ENCODE results near the gene TSR3. TPM values are rescaled to one million over a fixed set of nuclear protein-coding genes. Genes with fewer than 3 reads are reported as not detected.

The TSR3 gene
- total RNA-seq, 1 experiment from 2014 or later: 58.8 TPM

- no peak overlapping the region for H3K27ac ChIP-seq (ENCODE audit: insufficient read length, low read depth, low read length)
- WGBS (ENCODE audit: extremely low coverage, insufficient read length, low lambda C conversion rate): no CpG with 5 or more reads among the region's 15 CpGs
- no peak overlapping the region for H3K14ac ChIP-seq (ENCODE audit: insufficient read depth, low read length)
- H3K27me3 ChIP-seq (ENCODE audit: insufficient read depth, low read length): no peaks in the 10 kb centered on the region
- Mint-ChIP-seq H3K36me3 (ENCODE audit: insufficient read depth in 1 of 3, low read depth in 3 of 3) (peaks cover 2 to 8% (median 5%) of the 10 kb centered on the region in 3 experiments; a peak in 5 of 7 replicates), H3K4me3 (no peak overlapping the region), H3K27me3 (ENCODE audit: low read depth) (no peaks in the 10 kb centered on the region), H3K4me1 (peaks cover 4 to 9% of the 10 kb centered on the region in 2 experiments), H3K9me3 (no peaks in the 10 kb centered on the region; a peak in 1 of 5 replicates), H3K27ac (no peak overlapping the region)
- no peak overlapping the region for H2BK20ac ChIP-seq (ENCODE audit: low read depth, low read length, poor library complexity, severe bottlenecking)
- no peak overlapping the region for H4K91ac ChIP-seq (ENCODE audit: insufficient read length, low read depth, low read length)
- no peak overlapping the region for H3K4me2 ChIP-seq (ENCODE audit: insufficient read depth, insufficient read length, low read length)
- H2AFZ ChIP-seq (ENCODE audit: low read length): no peak overlapping the region
- no peak overlapping the region for H2BK12ac ChIP-seq (ENCODE audit: insufficient read length, low read depth, low read length)
- H3K9ac ChIP-seq (ENCODE audit: extremely low read depth, insufficient read length, low read length): no peak overlapping the region
- no peak overlapping the region for H2AK5ac ChIP-seq (ENCODE audit: insufficient read length, low read length)
- no peak overlapping the region for H3K56ac ChIP-seq (ENCODE audit: insufficient read length, low read depth, low read length)
- H3K79me1 ChIP-seq (ENCODE audit: insufficient read depth, low read depth, low read length, poor library complexity, severe bottlenecking): no peaks in the 10 kb centered on the region
- no peaks in the 10 kb centered on the region for H3K4me1 ChIP-seq (ENCODE audit: insufficient read depth, low read length)
- no peak overlapping the region for H3K4ac ChIP-seq (ENCODE audit: low read depth, low read length)
- no peak overlapping the region for H3T11ph ChIP-seq (ENCODE audit: low read length)
- TF ChIP-seq CTCF (conservative IDR thresholded peaks at IDR 0.05): no peak
- H3K9me3 ChIP-seq (ENCODE audit: control insufficient read depth, low read depth, low read length): no peaks in the 10 kb centered on the region
- H3K79me2 ChIP-seq (ENCODE audit: insufficient read depth, low read length): peaks cover 2% of the 10 kb centered on the region; the same call in 1 of the 2 replicates
- H2BK15ac ChIP-seq (ENCODE audit: low read depth, low read length): no peak overlapping the region
- H3K18ac ChIP-seq (ENCODE audit: insufficient read length, low read depth, low read length): no peak overlapping the region
- no peak overlapping the region for H2BK120ac ChIP-seq (ENCODE audit: low read depth, low read length, poor library complexity, severe bottlenecking)
- no peak for DNase-seq
- H3K23ac ChIP-seq (ENCODE audit: insufficient read length, low read depth, low read length): no peak overlapping the region
- no peak overlapping the region for H4K5ac ChIP-seq (ENCODE audit: insufficient read length, low read depth, low read length)
- H2BK5ac ChIP-seq (ENCODE audit: insufficient read length, low read length): no peak overlapping the region
- peaks cover 3% of the 10 kb centered on the region for H3K23me2 ChIP-seq (ENCODE audit: insufficient read length, low read depth, low read length, poor library complexity, severe bottlenecking)
- H4K8ac ChIP-seq (replicated peaks; ENCODE audit: insufficient read length, low read depth, low read length): no peak overlapping the region
- H4K20me1 ChIP-seq (ENCODE audit: control insufficient read depth, insufficient read depth, insufficient read length): no peaks in the 10 kb centered on the region
Observed at GRCh38 chr16:1355591-1355990, 3.9 kb upstream of the TSR3 start.
